Astrocyte of the spinal cord (primary cell): ENCODE data around the gene SERINC1.

Experiments
- DNase-seq: peaks from one replicate; pipeline ENCODE4 v3.0.0; 2011; ENCODE audit warnings: low read depth, low spot score
- H3K4me3 ChIP-seq: 2 replicates; pipeline ENCODE4 v1.5.1; 2011; ENCODE audit warnings: low read depth, mild to moderate bottlenecking, low read length, moderate library complexity
- in situ Hi-C: cut with HindIII; loops from 2 replicates; pipeline ENCODE4 v1.10.0; 2017; ENCODE audit warnings: low sequenced_read_pairs
- TF ChIP-seq, protein P1 (sequence below): IDR thresholded peaks from 2 replicates; pipeline ENCODE4 v1.5.1; 2012; ENCODE audit warnings: low read depth, mild to moderate bottlenecking, low read length, inconsistent platforms

The SERINC1 gene

DNA sequence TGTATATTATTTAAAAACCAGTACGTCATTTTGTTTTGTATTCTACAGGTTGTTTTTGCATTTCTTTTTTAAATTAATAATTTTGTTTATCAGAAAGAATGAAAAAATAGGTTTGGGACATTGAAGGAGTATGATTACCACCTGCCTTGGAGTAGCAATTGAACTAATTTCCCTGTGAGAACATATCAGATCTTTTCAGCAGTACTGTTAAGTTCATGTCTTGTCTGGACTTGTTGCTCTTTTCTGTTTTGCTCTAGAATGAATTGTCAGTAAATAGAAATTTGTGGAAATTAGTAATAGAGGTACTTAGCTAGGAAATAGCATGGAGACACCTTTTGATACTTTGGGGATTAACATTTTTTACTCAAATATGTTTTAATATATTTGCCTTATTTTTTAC lies 47.9 kb downstream of the SERINC1 start:
- in situ Hi-C loops: no loop called here
- no peak for DNase-seq
- TF ChIP-seq, protein P1, sequence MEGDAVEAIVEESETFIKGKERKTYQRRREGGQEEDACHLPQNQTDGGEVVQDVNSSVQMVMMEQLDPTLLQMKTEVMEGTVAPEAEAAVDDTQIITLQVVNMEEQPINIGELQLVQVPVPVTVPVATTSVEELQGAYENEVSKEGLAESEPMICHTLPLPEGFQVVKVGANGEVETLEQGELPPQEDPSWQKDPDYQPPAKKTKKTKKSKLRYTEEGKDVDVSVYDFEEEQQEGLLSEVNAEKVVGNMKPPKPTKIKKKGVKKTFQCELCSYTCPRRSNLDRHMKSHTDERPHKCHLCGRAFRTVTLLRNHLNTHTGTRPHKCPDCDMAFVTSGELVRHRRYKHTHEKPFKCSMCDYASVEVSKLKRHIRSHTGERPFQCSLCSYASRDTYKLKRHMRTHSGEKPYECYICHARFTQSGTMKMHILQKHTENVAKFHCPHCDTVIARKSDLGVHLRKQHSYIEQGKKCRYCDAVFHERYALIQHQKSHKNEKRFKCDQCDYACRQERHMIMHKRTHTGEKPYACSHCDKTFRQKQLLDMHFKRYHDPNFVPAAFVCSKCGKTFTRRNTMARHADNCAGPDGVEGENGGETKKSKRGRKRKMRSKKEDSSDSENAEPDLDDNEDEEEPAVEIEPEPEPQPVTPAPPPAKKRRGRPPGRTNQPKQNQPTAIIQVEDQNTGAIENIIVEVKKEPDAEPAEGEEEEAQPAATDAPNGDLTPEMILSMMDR: no peak
- H3K4me3 ChIP-seq: no peak overlapping the region

DNA sequence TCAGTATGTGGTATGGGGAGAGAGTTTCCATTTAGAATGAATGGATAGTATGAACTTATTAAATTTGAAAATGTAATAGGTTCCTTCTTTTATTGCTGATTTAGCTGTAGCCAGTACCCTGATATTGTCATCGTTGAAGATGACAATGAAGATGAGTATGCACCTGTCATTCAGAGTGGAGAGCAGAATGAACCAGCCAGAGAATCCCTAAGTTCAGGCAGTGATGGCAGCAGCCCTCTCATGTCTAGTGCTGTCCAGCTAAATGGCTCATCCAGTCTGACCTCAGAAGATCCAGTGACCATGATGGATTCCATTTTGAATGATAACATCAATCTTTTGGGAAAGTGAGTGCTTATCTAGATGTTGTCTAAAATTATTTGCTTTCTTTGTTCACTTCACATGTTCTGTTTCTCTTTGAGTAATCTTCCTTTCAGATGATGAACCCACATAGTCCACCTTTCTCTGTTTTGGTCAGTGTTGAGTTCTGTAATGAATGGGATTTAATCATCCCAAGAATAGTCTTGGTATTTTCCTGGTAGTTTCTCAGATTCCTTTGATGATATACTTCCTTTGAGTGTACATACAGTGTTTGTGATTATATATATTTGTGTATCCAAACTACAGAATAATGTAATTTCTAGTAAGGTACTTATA lies 48.9 kb downstream of the SERINC1 start:
- in situ Hi-C loops: no loop called here
- no peak overlapping the region for H3K4me3 ChIP-seq
- no peak for DNase-seq
- TF ChIP-seq, protein P1: no peak

DNA sequence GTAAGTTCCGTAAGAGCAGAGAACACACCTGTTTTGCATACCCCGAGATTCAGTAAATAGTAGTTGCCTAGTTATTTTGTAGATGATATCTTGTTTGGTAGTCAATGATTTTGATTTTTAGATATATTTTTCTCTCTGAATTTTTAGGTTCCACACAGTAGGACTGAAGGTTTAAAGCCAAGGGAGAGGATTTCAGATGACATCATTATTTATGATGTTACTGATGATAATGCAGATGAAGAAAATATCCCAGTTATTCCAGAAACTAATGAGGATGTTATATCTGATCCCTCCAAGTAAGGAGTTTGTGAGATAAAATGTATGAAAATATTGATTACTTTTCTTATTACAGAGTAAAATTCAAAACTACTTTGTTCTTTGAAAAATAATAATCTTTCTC lies 49.6 kb downstream of the SERINC1 start:
- DNase-seq: no peak
- TF ChIP-seq, protein P1: no peak
- in situ Hi-C loops: no loop called here
- no peak overlapping the region for H3K4me3 ChIP-seq

DNA sequence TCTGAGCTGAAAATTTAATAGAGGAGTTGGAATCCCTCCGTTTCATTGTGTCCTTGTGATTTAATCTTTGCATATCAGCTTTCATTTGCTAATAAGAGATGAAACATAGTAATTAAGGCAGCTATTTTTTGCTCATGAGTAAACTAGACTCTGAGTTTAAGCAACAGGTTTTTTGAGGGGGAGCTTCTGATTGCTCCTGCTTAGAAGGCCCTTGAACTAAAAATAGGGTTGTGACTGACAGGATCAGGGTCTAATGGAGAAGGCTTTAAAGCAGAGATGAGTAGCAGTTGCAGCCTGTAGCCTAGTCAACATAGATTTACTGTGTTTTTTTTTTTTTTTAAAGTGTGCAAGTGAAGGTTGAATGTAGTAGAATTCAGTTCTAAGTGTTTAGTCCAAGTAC lies 54.8 kb downstream of the SERINC1 start:
- in situ Hi-C loops: no loop called here
- no peak for DNase-seq

DNA sequence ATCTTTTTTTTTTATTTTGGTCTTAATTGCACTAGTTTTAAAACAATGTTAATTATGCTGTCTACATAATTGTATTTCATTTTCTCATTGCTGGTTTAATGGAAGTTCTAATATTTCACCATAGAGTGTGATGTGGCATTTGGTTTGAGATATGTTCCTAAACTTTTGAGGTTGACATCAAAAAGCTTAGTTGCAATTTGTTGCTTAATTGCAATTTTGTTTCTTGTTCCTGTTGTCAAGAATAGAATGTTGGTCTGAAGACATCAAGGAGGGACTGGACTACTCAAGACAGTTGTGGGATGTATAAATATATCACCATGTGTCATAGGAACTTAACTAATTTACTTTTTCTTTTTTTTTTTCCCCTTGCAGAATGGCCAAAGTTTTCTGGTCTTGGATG lies 59.6 kb downstream of the SERINC1 start:
- DNase-seq: no peak
- no peak overlapping the region for H3K4me3 ChIP-seq
- TF ChIP-seq, protein P1: no peak
- in situ Hi-C loops: no loop called here

More for the DNA sequence above, 54.8 kb downstream of the SERINC1 start:
- no peak overlapping the region for H3K4me3 ChIP-seq
- TF ChIP-seq, protein P1: no peak

DNA sequence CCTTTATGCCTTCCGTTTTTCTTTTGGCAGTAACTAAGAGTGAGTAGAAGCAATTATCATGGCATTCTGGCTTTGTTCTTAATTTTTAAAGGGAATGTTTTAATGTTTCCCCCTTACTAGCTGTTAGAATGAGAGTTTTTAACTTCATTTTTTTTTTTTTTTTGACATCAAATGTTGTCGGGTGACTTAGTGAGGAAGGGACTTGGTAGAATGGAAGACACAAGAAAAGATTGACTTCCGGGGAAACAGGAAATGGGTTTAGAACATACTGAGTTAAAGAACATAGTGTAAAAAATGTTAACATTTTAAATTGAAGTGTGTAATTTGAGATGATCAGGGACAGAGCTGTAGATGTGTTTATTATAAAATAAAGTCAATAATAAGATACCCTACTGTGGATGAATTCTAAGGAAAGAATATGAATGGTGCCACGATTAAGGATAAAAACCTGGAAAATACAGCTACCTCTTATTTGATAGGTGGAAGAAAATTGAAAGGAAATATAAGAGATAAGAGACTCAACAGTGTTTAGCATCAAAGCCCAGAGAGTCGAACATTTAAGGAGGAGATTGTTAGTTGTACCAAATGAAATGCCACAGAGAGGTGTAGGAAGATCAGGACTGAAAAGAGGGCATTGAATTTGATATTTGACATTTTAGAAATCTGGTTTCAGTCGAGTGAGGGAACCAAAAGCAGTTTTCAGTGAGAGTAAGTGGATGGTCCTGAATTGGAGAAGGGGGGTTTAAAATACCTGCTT lies 62.7 kb downstream of the SERINC1 start:
- in situ Hi-C loops: no loop called here
- TF ChIP-seq, protein P1: no peak
- no peak overlapping the region for H3K4me3 ChIP-seq
- DNase-seq: no peak
